Measurements from ENCODE around the gene CLK3. TPM values are rescaled to one million over a fixed set of nuclear protein-coding genes. Genes with fewer than 3 reads are reported as not detected.
A peak's percentile ranks its signal among the peaks of the same experiment; 100 is the strongest.
"Not testable (repeated sequence)": the region's sequence is repeated elsewhere in the genome, so short reads cannot be mapped to it uniquely, and the experiment has no call there.

Gene CLK3
- total RNA-seq, result 82.2 TPM

GRCh38 chr15:74615508-74616365 is at the start of gene CLK3:
Gene CLK3 (plus strand): TSS chr15:74615836. CDS start chr15:74619197, 3,361 bp downstream.
- peak; percentile 96 for DNase-seq (ENCODE audit: low spot score)

DNA sequence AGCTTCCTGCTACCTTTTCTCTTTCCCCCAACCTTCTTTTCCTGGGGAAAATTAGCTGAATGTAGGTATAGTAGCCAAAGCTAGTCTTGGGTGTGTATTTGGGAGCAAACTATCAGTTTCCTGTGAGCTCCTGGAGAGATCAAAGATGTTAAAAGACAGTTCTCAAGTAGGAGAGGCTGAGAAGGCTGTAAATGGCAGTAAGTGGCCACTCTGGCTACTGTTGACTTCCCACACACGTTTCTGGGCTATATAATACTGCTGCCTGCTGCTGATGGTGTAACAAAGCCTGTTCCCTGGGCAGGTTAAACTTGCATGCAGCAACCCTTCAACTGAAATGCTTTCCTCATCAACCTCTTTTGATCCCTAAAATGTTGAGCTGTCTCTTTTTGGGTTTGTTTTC is 47.0 kb upstream of the CLK3 start:
- DNase-seq (ENCODE audit: low spot score), result no peak

DNA sequence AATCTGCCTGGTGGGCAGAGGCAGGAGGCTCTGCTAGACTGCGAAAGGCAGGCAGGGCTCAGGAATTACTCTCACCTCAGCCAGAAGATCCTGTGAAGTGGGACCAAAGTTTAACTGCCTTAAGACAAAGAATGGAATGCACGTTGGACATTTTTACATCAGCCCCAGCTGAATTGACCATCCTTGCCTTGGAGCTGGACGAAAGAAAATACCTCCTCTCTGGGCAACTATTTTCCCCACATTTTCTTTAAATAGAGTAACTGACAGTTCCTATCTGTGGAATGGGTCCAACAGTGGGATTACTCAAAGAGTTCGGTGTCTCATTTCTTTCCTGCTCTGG is 45.9 kb upstream of the CLK3 start:
- no peak for DNase-seq (ENCODE audit: low spot score)

GRCh38 chr15:74571191-74571590 is 44.4 kb upstream of the CLK3 start:
- DNase-seq (ENCODE audit: low spot score), result no peak

- DNase-seq (ENCODE audit: low spot score), result no peak
These were observed 41.6 kb upstream of the CLK3 start for GRCh38 chr15:74573987-74574386.

DNA sequence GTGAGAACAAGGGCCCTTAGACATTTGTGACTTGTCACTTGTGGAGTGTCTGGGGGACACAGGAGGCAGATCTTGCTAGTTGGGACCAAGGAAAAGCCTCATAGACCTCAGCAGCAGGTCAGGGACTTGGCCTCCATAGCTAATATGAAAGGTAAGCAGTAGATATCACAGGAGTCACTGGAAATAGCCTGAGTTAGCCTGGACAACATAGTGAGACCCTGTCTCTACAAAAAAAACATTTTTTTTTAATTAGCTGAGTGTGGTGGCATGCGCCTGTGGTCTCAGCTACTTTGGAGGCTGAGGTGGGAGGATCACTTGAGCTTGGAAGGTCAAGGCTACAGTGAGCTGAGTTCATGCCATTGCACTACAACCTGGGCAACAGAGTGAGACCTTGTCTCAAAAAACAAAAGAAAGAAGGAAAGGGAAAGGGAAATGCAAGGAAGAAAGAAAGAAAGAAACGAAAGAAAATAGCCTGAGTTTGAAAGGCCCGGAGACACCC is 37.1 kb upstream of the CLK3 start:
- no peak for DNase-seq (ENCODE audit: low spot score)

DNA sequence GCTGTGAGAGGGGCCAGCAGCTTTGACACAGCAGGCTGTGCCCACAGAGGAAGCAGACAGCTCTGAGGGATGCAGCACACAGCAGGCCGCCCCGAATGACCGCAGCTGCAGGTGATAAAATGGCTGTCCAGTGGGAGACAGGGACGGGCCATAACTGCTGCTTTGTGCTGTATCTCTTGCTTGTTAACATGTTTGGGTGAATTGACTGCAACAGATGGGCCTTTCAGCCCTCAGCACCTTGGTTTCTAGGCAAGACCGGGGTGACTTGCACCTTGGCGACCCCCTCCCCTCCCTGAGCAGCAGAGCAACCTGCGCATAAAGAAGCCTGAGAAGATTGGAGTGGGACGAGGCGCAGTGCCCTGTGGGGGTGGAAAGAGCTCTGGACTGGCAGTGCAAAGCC is 36.6 kb upstream of the CLK3 start:
- no peak for DNase-seq (ENCODE audit: low spot score)

GRCh38 chr15:74580538-74581350 is 34.9 kb upstream of the CLK3 start:
- DNase-seq (ENCODE audit: low spot score), result no peak

- no peak for DNase-seq (ENCODE audit: low spot score)
These were observed 31.4 kb upstream of the CLK3 start for GRCh38 chr15:74584204-74584603.

DNA sequence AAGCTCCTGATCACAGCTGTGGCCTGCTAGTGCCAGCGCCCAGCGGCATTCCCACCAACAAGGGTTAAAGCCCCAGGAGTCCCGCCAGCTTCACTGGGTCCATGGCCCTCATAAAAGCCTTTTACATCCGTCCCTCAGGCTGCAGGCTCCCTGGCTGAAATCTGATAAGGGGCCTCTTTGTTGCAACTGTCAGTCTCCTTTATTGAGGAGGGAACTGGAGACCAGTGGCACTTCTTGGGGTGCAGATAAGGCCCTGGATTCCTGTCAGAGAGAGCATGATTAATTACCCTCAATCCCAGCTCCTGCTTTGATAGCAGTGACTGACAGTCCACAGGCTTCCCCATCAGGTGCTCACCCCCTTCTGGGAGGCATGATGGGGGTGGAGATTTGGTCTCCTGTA is 30.9 kb upstream of the CLK3 start:
- no peak for DNase-seq (ENCODE audit: low spot score)

DNA sequence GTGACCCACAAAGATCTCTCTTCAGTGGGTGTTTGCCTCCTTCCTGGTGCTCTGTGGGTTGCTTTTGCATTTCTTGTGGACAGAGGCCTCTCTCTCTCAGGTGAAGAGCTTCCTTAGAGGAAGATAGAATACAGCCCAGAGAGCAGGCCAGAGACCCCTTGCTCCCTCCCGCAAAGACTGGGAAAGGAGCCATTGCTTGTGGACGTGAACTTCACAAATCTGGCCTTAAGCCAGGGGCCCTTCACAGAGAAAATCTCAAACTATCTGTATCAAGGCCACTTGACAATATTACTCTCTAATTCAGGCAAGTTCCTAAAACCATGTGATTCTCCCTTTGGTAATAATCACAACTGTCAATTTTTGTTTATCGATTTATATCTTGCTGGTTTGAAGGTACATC is 30.4 kb upstream of the CLK3 start:
- no peak for DNase-seq (ENCODE audit: low spot score)

DNA sequence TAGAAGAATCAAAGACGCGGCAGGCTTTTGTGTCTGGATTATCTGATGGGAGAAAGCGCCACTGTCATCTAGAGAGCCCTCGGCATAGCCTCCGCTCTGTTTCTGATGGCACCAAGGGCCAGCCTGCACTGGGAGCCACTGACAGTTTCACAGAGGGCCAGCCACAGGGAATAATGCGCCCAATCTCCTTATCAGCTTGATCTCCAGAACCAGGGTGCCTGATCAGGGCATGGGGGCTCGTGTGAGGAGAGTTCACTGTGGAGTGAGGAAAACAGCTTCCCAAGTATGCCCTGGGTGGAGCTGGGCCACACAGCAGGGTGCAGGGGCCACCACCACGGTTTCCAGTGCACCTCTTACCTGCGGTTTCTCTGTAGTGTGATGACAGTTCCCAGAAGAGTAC is 29.8 kb upstream of the CLK3 start:
- DNase-seq (ENCODE audit: low spot score), result no peak

GRCh38 chr15:74589826-74590225 is 25.8 kb upstream of the CLK3 start:
- no peak for DNase-seq (ENCODE audit: low spot score)

DNA sequence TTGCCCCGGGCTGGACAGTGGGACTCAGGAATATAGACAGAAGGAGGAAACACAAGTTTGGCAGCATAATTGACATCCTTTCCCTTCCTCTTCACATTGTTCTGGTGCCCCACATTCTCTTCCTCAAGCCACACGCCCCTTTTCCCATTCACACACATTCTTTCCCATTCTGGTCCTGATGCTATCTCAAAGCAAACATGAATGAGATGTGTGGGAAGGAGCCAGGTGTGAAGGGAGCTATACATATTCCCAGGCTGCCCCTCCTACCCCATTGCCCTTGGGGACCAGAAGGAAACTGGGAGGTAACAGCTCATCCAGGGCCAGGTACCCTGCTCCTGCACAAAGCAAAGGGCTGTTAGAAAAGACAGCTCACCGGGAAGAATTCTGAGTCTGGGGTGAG is 23.4 kb upstream of the CLK3 start:
- no peak for DNase-seq (ENCODE audit: low spot score)

GRCh38 chr15:74593122-74593521 is 22.5 kb upstream of the CLK3 start:
- no peak for DNase-seq (ENCODE audit: low spot score)

DNA sequence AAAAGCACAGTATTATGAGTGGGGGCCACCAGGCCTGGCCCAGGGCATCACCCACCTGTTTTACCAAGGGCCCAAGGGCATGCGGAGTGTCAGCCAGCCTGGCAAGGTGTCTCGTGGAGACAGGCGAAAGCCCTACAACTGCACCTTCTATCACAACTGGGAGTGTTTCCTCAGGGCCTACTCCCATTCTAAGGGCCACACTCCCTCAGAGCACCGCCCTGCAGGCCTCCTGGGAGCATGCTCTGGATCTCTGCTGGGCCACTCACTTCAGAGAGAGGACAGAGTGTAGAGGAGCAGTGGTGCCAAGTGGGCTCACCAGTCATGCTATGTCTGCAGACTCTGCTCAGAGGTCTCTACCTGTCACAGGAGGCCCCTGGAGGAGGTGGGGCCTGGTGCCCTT is 21.2 kb upstream of the CLK3 start:
- DNase-seq (ENCODE audit: low spot score), result no peak

DNA sequence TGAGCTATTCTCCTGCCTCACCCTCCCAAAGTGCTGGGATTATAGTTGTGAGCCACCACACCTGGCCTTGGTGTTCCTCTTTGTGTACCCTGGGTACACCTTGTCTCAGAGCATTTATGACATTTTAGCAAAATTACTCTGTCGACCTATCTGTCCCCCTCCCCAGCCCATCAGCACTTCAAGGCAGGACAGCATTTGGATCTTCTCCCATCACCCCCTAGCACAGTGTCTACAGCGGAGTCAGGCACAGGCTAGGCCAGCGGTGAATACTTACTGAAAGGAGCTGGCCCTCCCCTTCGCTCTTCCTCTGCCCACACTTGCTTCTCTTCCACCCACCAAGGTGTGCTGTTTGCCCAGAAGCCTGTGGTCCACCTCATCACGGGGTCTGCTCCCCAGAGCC is 20.4 kb upstream of the CLK3 start:
- no peak for DNase-seq (ENCODE audit: low spot score)

DNA sequence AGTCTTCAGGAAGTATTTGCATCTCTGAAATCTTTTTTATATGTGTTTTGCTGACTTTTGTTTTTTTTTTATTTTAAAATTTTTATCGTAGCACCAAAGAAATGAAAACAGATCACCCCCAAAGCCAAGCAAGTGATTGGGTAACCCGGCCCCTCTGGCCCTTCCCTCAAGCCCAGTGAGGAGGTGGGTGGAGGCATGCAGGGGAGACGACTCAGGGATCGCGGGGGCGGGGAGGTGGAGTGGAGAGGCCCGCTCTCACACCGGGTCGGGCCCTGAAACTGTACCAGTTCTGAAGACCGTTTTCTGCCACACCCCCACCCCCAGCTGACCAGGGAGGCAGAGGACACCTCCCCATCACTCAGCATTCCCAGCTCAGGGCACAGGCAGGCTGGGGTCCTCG is 18.9 kb upstream of the CLK3 start:
- DNase-seq (ENCODE audit: low spot score), result not testable (repeated sequence)

- not testable (repeated sequence) for DNase-seq (ENCODE audit: low spot score)
These were observed 18.4 kb upstream of the CLK3 start for GRCh38 chr15:74597146-74597705.

DNA sequence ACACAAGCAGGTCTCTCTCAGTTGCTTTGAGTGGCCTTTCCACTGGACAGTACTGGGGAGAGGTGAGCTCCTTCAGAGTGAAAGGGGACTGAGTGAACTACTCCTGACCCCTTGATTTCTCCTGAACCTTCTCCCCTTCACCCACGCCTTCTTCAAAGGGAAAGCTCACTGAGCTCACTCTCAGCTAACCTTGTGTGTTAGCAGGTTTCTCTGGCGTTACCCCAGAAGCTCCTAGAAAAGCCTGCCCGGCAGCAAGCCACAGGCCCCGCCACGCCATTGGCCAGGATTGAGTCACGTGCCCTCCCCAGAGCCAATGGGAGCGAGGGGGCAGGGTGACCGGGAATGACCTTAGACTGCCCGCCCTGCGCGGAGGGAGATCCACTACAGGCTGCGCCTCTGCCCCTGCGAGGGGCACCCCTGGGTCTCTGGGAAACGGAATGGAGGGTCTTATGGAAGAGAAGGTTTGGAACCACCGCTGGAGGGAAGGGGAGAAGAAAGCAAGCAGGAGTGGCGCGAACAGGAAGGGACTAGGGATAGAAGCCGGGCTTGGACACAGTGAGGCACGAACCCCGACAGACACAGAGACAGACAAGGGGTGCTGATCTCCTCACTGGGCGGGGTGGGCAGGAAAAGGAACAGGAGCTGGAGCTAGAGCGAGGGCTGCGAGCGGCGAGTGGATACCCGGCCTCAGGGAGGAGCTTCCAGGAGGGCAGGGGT is 17.4 kb upstream of the CLK3 start:
- DNase-seq (ENCODE audit: low spot score), result peak; percentile 97

DNA sequence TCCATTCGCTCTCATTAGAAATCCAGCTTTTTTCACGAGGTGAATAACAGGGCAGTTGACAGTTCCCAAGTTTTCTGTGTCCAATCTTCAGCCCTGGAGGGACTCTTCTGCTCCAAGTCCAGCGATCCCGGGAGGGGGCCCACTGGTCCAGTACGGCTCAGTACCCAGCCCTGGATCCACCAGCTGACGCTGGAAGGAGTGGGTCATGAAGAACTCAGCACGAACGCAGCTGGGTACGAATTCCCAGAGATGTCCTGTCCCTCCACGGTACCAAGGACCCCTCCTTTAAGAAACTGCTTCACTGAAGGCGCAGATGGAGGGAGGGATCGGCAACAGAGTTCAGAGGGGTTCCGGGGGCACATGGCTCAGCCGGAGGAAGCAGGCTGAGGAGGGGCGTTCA is 16.5 kb upstream of the CLK3 start:
- no peak for DNase-seq (ENCODE audit: low spot score)
